ENCODE measurements around the gene MYCN.
A peak's percentile ranks its signal among the peaks of the same experiment; 100 is the strongest.
"Not testable (repeated sequence)": the region's sequence is repeated elsewhere in the genome, so short reads cannot be mapped to it uniquely, and the experiment has no call there.

MYCN gene

GRCh38 chr2:15941871-15942710 is 1.7 kb downstream of the MYCN start:
- Mint-ChIP-seq H3K4me3 (peak overlapping the region; percentile 40), H3K27me3 (peaks cover 50% of the 10 kb centered on the region), H3K27ac (no peak overlapping the region), H3K36me3 (ENCODE audit: low read depth) (no peaks in the 10 kb centered on the region), H3K9me3 (no peaks in the 10 kb centered on the region), H3K4me1 (peaks cover 32% of the 10 kb centered on the region)
- no peak for ATAC-seq
- peak; percentile 13 for DNase-seq

- DNase-seq (no peak), ATAC-seq (no peak)
- Mint-ChIP-seq H3K9me3 (no peaks in the 10 kb centered on the region), H3K36me3 (ENCODE audit: low read depth) (no peaks in the 10 kb centered on the region), H3K27me3 (peaks cover 46% of the 10 kb centered on the region), H3K4me3 (peak overlapping the region; percentile 42), H3K4me1 (peaks cover 32% of the 10 kb centered on the region), H3K27ac (no peak overlapping the region)
These were observed 2.5 kb downstream of the MYCN start for GRCh38 chr2:15942711-15943345.

GRCh38 chr2:15943378-15944280 is 3.3 kb downstream of the MYCN start:
- Mint-ChIP-seq H3K4me3 (no peak overlapping the region), H3K36me3 (ENCODE audit: low read depth) (no peaks in the 10 kb centered on the region), H3K27ac (no peak overlapping the region), H3K27me3 (peaks cover 39% of the 10 kb centered on the region), H3K9me3 (no peaks in the 10 kb centered on the region), H3K4me1 (peaks cover 32% of the 10 kb centered on the region)
- no peak for DNase-seq
- ATAC-seq = no peak

- H3K27ac Mint-ChIP-seq = no peak overlapping the region
- ATAC-seq (no peak), DNase-seq (no peak)
- H3K4me1 Mint-ChIP-seq = peaks cover 30% of the 10 kb centered on the region
- H3K4me3 Mint-ChIP-seq = no peak overlapping the region
- H3K27me3 Mint-ChIP-seq = peaks cover 31% of the 10 kb centered on the region
- H3K9me3 Mint-ChIP-seq = no peaks in the 10 kb centered on the region
- no peaks in the 10 kb centered on the region for H3K36me3 Mint-ChIP-seq (ENCODE audit: low read depth)
These were observed 4.1 kb downstream of the MYCN start for GRCh38 chr2:15944325-15945017.

- DNase-seq = no peak
- no peaks in the 10 kb centered on the region for H3K9me3 Mint-ChIP-seq
- H3K27me3 Mint-ChIP-seq = peaks cover 23% of the 10 kb centered on the region
- H3K27ac Mint-ChIP-seq = no peak overlapping the region
- no peaks in the 10 kb centered on the region for H3K36me3 Mint-ChIP-seq (ENCODE audit: low read depth)
- no peak for ATAC-seq
- peaks cover 20% of the 10 kb centered on the region for H3K4me1 Mint-ChIP-seq
- H3K4me3 Mint-ChIP-seq = no peak overlapping the region
These were observed 5.8 kb downstream of the MYCN start for GRCh38 chr2:15945909-15946705.

- H3K4me1 Mint-ChIP-seq = peaks cover 16% of the 10 kb centered on the region
- no peak for DNase-seq
- no peak for ATAC-seq
- H3K9me3 Mint-ChIP-seq = no peaks in the 10 kb centered on the region
- H3K27me3 Mint-ChIP-seq = peaks cover 20% of the 10 kb centered on the region
- H3K36me3 Mint-ChIP-seq (ENCODE audit: low read depth) = no peaks in the 10 kb centered on the region
- H3K4me3 Mint-ChIP-seq = no peak overlapping the region
- no peak overlapping the region for H3K27ac Mint-ChIP-seq
These were observed 6.6 kb downstream of the MYCN start for GRCh38 chr2:15946983-15947382.

- Mint-ChIP-seq H3K4me1 (peaks cover 16% of the 10 kb centered on the region), H3K27ac (no peak overlapping the region), H3K4me3 (no peak overlapping the region), H3K27me3 (peaks cover 20% of the 10 kb centered on the region), H3K9me3 (no peaks in the 10 kb centered on the region), H3K36me3 (ENCODE audit: low read depth) (no peaks in the 10 kb centered on the region)
- no peak for DNase-seq
- ATAC-seq = no peak
These were observed 7.1 kb downstream of the MYCN start for GRCh38 chr2:15947431-15947830.

GRCh38 chr2:15948704-15948957 is 8.3 kb downstream of the MYCN start:
- Mint-ChIP-seq H3K4me3 (no peak overlapping the region), H3K9me3 (no peaks in the 10 kb centered on the region), H3K36me3 (ENCODE audit: low read depth) (no peaks in the 10 kb centered on the region), H3K27ac (no peak overlapping the region), H3K4me1 (peaks cover 6% of the 10 kb centered on the region), H3K27me3 (peaks cover 10% of the 10 kb centered on the region)
- no peak for DNase-seq
- ATAC-seq = no peak

GRCh38 chr2:15949126-15949525 is 8.8 kb downstream of the MYCN start:
- peaks cover 1% of the 10 kb centered on the region for H3K4me1 Mint-ChIP-seq
- ATAC-seq = no peak
- H3K9me3 Mint-ChIP-seq = no peaks in the 10 kb centered on the region
- H3K27me3 Mint-ChIP-seq = peaks cover 6% of the 10 kb centered on the region
- no peaks in the 10 kb centered on the region for H3K36me3 Mint-ChIP-seq (ENCODE audit: low read depth)
- no peak overlapping the region for H3K27ac Mint-ChIP-seq
- no peak for DNase-seq
- no peak overlapping the region for H3K4me3 Mint-ChIP-seq

- Mint-ChIP-seq H3K27me3 (peaks cover 5% of the 10 kb centered on the region), H3K4me1 (no peaks in the 10 kb centered on the region), H3K27ac (no peak overlapping the region), H3K9me3 (no peaks in the 10 kb centered on the region), H3K4me3 (no peak overlapping the region), H3K36me3 (ENCODE audit: low read depth) (no peaks in the 10 kb centered on the region)
- DNase-seq (no peak), ATAC-seq (no peak)
These were observed 9.2 kb downstream of the MYCN start for GRCh38 chr2:15949551-15949950.

- ATAC-seq (no peak), DNase-seq (no peak)
- Mint-ChIP-seq H3K27me3 (peaks cover 5% of the 10 kb centered on the region), H3K27ac (no peak overlapping the region), H3K4me3 (no peak overlapping the region), H3K9me3 (no peaks in the 10 kb centered on the region), H3K36me3 (ENCODE audit: low read depth) (no peaks in the 10 kb centered on the region), H3K4me1 (no peaks in the 10 kb centered on the region)
These were observed 10.0 kb downstream of the MYCN start for GRCh38 chr2:15950088-15950952.

GRCh38 chr2:15951936-15952335 is 11.6 kb downstream of the MYCN start:
- not testable (repeated sequence) for H3K27me3 Mint-ChIP-seq; ATAC-seq; DNase-seq; H3K4me3 Mint-ChIP-seq; H3K36me3 Mint-ChIP-seq (ENCODE audit: low read depth); H3K27ac Mint-ChIP-seq; H3K9me3 Mint-ChIP-seq; H3K4me1 Mint-ChIP-seq

- ATAC-seq = no peak
- no peaks in the 10 kb centered on the region for H3K4me1 Mint-ChIP-seq
- H3K36me3 Mint-ChIP-seq (ENCODE audit: low read depth) = no peaks in the 10 kb centered on the region
- peaks cover 3% of the 10 kb centered on the region for H3K27me3 Mint-ChIP-seq
- no peak overlapping the region for H3K27ac Mint-ChIP-seq
- DNase-seq = no peak
- no peaks in the 10 kb centered on the region for H3K9me3 Mint-ChIP-seq
- no peak overlapping the region for H3K4me3 Mint-ChIP-seq
These were observed 12.2 kb downstream of the MYCN start for GRCh38 chr2:15952451-15953146.
